Sigmoid colon (tissue), 4 donors: ENCODE data around the gene TBC1D2B.
"Not testable (repeated sequence)": the region's sequence is repeated elsewhere in the genome, so short reads cannot be mapped to it uniquely, and the experiment has no call there.

Source experiments
- CTCF ChIP-seq, 4 experiments: fragments of 450-650 bp in 3 of 4; fragments of 200-600 bp in 1 of 4; IDR thresholded peaks; one replicate each; pipeline ENCODE4 v1.5.1; 2016 to 2019; ENCODE audit warnings: antibody characterized with exemption in 4 of 4, mild to moderate bottlenecking in 3 of 4, moderate library complexity in 2 of 4
- EP300 ChIP-seq, 4 donors: sonication (generic); formaldehyde crosslinking; IDR thresholded peaks; one replicate each; pipeline ENCODE4 v1.6.1; 2017; ENCODE audit warnings: antibody characterized with exemption in 4 of 4
- POLR2A ChIP-seq, 2 donors: fragments of 450-650 bp; IDR thresholded peaks; one replicate each; pipeline ENCODE4 v1.6.1; 2016; ENCODE audit warnings: antibody characterized with exemption in 2 of 2, mild to moderate bottlenecking in 2 of 2, moderate library complexity in 2 of 2
- POLR2AphosphoS5 ChIP-seq, 4 donors: sonication (generic); formaldehyde crosslinking; IDR thresholded peaks; one replicate each; pipeline ENCODE4 v1.6.1; 2017; ENCODE audit warnings: antibody characterized with exemption in 4 of 4

DNA sequence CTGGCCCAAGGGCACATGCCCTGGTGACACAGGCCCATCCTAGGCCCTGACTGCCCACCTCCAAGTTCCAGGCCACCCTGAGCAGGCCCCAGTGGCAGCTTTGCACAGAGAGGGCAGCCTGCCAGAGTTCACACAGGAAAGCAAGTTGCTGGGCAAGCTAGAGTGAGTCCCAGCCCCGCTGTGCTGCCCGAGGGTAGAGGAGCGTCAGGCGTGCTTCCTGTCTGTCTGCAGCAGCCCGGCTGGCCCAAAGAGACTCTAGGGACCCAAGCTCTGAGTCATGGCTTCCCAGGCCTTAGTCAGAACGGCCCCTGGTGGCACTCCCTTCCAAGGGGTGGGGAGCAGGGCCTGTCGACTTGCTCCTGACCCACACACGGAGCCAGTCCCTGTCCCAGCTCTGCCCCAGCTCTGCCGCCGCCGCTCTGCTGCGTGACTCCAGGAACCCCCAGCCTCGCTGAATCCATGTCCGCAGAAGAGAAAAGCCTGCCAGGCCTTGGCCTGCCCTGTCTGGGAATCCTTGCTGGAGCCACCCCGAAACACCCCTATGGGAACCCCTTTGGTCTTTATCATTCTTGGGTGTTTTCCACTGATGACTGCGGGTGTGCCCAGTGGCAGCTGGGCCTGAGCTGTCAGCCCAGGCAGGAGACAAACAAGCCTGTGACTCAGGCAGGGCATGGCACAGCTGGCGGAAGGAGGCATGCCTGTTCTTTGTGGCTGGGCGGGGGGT is 83.4 kb downstream of the TBC1D2B start:
- TF ChIP-seq POLR2A, CTCF, EP300 (IDR thresholded peaks at IDR 0.05): not testable (repeated sequence)
- peak in 3 of 4 donors; percentile 12 to 34 (median 16) for TF ChIP-seq POLR2AphosphoS5 (IDR thresholded peaks at IDR 0.05)
